Kidney epithelial cell (primary cell): ENCODE measurements around the gene POU3F4. TPM values are rescaled to one million over a fixed set of nuclear protein-coding genes. Genes with fewer than 3 reads are reported as not detected.

Source experiments
- DNase-seq: peaks from one replicate; pipeline ENCODE4 v3.0.0-alpha.2; 2010; ENCODE audit warnings: low read depth
- H3K27me3 ChIP-seq: 2 replicates; pipeline ENCODE4 v1.6.0; 2011; ENCODE audit warnings: low read length; ENCODE audit not compliant: control insufficient read depth, insufficient read depth
- H3K36me3 ChIP-seq: 2 replicates; pipeline ENCODE4 v1.5.1; 2011; ENCODE audit warnings: low read length; ENCODE audit not compliant: control insufficient read depth, insufficient read depth
- H3K4me3 ChIP-seq: 2 replicates; pipeline ENCODE4 v1.5.1; 2011; ENCODE audit warnings: low read depth, mild to moderate bottlenecking, control low read depth, low read length
- total RNA-seq: library from RNA; depleted of rRNA; stranded (reverse); fragments of >200 nt; gene quantifications from 2 replicates; pipeline ENCODE4 v1.2.3, GENCODE V29; 2015
- TF ChIP-seq, protein P1 (sequence below): IDR thresholded peaks from 2 replicates; pipeline ENCODE4 v1.5.1; 2011; ENCODE audit warnings: mild to moderate bottlenecking, moderate library complexity, low read length, control low read depth, inconsistent platforms; ENCODE audit not compliant: insufficient read depth, poor library complexity, severe bottlenecking

POU3F4 gene
- total RNA-seq, 1 donor from 2014 or later: 0.17 TPM

DNA sequence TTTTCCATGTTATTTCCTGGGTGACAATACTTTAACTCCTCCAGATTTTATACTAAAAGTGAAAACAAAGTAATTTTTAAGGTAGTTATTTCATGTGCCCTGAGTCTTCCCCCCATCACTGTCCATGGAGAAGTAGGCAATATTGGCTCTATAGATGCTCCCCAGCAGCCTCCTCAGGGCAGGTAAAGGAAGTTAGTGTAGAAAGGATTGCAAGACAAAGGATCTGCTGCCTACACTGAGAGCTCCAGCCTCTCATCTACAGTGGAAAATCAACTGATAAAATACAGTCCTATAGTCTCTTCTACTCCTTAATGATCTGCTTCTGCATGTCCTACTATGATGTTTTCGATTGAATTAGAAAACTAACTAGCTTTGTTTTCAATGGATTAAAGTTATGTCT is 8.5 kb downstream of the POU3F4 start:
- DNase-seq: no peak
- TF ChIP-seq, protein P1, sequence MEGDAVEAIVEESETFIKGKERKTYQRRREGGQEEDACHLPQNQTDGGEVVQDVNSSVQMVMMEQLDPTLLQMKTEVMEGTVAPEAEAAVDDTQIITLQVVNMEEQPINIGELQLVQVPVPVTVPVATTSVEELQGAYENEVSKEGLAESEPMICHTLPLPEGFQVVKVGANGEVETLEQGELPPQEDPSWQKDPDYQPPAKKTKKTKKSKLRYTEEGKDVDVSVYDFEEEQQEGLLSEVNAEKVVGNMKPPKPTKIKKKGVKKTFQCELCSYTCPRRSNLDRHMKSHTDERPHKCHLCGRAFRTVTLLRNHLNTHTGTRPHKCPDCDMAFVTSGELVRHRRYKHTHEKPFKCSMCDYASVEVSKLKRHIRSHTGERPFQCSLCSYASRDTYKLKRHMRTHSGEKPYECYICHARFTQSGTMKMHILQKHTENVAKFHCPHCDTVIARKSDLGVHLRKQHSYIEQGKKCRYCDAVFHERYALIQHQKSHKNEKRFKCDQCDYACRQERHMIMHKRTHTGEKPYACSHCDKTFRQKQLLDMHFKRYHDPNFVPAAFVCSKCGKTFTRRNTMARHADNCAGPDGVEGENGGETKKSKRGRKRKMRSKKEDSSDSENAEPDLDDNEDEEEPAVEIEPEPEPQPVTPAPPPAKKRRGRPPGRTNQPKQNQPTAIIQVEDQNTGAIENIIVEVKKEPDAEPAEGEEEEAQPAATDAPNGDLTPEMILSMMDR: no peak
- H3K27me3 ChIP-seq: no peaks in the 10 kb centered on the region
- H3K36me3 ChIP-seq: no peaks in the 10 kb centered on the region
- no peak overlapping the region for H3K4me3 ChIP-seq

DNA sequence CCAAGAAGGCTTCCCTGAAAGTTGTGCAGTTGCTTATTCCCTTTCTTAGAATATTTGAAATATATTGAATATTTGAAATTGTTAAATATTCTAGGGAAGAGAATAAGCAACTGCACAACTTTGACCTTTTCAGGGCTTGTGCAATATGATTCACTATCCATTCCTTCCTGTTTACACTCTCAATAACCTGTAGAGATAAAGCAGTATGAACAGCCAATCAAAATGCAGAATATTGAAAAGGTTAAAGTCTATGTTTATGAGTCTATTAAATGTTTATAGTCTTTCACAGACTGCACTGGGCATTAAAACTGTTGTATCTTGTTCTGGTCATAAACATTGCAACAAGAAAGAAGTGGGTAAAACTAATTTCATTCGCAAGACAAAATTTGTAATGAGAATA is 13.8 kb downstream of the POU3F4 start:
- TF ChIP-seq, protein P1: no peak
- Histone ChIP-seq H3K36me3 (no peaks in the 10 kb centered on the region), H3K4me3 (no peak overlapping the region)

DNA sequence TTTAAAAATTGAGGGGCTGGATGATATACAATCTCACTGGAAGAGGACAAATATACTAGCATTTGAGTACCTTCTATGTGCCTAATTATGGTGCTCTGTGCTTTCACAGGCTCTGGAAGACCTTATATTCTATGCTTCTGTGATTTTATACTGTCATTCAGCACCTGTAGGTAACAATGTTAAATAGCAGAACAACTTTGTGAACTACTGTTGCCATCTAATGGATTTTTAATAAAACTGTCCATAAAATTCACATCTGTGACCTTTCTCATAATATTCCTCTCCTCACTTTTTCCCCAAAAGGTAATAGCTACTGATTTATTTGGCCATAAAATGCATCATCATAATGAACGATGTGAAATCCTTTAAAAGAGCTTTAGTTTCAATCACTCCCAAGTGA is 21.9 kb downstream of the POU3F4 start:
- H3K4me3 ChIP-seq: no peak overlapping the region
- H3K36me3 ChIP-seq: no peaks in the 10 kb centered on the region
- no peaks in the 10 kb centered on the region for H3K27me3 ChIP-seq
- no peak for DNase-seq
- TF ChIP-seq, protein P1: no peak

More for the DNA sequence above, 13.8 kb downstream of the POU3F4 start:
- DNase-seq: no peak
- H3K27me3 ChIP-seq: no peaks in the 10 kb centered on the region

DNA sequence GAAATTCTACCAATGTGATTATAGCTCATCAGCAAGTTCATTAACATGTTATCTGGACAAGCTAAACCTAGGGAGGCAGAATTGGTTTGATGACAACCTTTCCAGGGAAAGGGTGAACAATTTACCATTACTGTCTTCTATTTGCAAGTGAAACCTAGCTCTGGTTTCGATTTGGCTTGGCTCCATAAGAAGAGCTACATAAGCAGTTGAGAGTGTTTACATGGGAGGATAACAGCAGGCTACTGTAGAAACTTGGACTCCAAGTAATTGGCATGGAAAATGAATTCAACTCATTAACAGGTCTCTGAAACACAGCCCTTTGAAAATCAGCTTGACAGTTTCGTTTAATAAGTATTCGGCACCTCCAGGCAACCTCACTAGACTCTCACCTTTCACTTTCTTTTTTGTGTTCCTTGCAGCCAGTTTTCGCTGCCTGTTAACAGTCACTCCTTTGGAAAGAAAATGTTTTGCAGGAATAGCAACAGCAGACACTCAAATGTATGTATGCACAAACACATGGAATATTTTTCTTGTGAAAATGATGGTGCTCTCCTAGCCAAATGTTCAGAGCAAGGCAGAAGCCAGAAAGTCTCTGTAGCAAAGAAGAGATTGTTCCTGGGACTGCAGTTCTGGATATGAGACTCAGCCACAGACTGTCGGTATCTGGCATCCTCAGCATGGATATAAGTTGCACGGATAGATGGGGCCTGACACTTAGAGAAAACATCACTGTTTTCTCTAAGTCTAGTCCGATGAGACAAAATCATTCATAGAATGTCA is 27.5 kb downstream of the POU3F4 start:
- TF ChIP-seq, protein P1: no peak
- Histone ChIP-seq H3K27me3 (no peaks in the 10 kb centered on the region), H3K4me3 (no peak overlapping the region), H3K36me3 (no peaks in the 10 kb centered on the region)
- DNase-seq: no peak
